ENCODE data around the gene IL9. TPM values are rescaled to one million over a fixed set of nuclear protein-coding genes. Genes with fewer than 3 reads are reported as not detected.

IL9 gene
- total RNA-seq, 1 donor from 2014 or later, result not detected

Other genes with a start within 250 kb of the IL9 start
- gene SLC25A48, start 61.2 kb downstream of the IL9 start, total RNA-seq, result not detected in 2 replicates
- gene LECT2, start 59.1 kb upstream of the IL9 start, total RNA-seq, result not detected in 2 replicates
- gene TGFBI, start 133.1 kb upstream of the IL9 start, total RNA-seq, result 3.8 and 17.0 TPM in 2 replicates
- 26.2 and 28.6 TPM in 2 replicates for gene SMAD5, start 237.0 kb upstream of the IL9 start, total RNA-seq

Measured in lung microvascular endothelial cell (primary cell).